ENCODE data around the gene FNIP2.

DNA sequence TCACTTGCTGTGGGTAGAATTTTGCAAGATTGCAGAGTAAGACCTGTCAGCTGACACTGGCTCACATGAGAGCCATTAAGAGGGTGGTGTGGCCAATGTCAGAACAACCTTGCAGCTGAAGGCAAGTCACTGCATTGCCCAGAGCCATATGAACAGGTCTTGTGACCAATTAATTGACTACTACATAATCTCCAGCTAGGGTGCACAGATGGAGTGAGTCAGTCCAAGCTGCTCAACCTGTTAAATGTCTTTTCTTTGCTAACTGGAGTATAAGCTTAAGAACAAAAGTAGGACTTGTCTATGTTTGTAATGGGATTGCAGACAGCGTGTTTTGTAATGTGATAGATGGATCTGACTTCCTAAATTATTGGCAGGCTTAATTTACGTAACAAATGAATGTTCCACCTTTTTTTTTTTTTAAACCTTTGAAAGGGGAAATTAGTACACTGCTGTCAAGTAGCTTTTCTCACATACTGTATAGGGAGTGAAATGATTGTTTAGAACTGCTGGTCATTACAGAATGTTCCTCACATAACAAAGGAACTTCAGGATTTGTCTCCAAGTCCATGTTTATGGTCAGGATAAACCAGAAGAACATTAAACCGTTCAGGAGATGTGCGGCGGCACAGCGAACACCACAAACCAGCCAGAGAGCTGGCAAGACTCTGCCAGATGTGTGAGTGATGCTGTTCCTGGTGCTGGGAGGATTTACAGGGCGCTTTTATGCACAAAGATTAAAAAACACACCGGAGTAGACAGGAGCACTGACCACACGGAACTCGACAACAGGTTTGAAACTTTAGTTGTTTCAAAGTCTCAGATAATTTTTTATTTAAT lies 37.0 kb downstream of the FNIP2 start:
- TF ChIP-seq SUZ12 (IDR thresholded peaks at IDR 0.05; ENCODE audit: extremely low read depth, insufficient read depth, insufficient read length), result no peak
- no peak for TF ChIP-seq ZNF274 (IDR thresholded peaks at IDR 0.05; ENCODE audit: low read depth, low read length)
- no peak for TF ChIP-seq YY1 (IDR thresholded peaks at IDR 0.05; ENCODE audit: insufficient read depth, insufficient read length)
